GM23248 (cell line): ENCODE data around the gene MED12.

Source experiments
- EZH2 ChIP-seq: fragments of 200-600 bp; sonication (generic); IDR thresholded peaks from 2 replicates; pipeline ENCODE4 v1.6.1; 2018; ENCODE audit warnings: antibody characterized with exemption, mild to moderate bottlenecking; ENCODE audit not compliant: insufficient read depth, poor library complexity, severe bottlenecking
- EZH2phosphoT487 ChIP-seq: fragments of 200-600 bp; sonication (generic); IDR thresholded peaks from 2 replicates; pipeline ENCODE4 v1.6.1; 2018; ENCODE audit warnings: antibody characterized with exemption, moderate library complexity, mild to moderate bottlenecking, low read depth; ENCODE audit not compliant: insufficient read depth

DNA sequence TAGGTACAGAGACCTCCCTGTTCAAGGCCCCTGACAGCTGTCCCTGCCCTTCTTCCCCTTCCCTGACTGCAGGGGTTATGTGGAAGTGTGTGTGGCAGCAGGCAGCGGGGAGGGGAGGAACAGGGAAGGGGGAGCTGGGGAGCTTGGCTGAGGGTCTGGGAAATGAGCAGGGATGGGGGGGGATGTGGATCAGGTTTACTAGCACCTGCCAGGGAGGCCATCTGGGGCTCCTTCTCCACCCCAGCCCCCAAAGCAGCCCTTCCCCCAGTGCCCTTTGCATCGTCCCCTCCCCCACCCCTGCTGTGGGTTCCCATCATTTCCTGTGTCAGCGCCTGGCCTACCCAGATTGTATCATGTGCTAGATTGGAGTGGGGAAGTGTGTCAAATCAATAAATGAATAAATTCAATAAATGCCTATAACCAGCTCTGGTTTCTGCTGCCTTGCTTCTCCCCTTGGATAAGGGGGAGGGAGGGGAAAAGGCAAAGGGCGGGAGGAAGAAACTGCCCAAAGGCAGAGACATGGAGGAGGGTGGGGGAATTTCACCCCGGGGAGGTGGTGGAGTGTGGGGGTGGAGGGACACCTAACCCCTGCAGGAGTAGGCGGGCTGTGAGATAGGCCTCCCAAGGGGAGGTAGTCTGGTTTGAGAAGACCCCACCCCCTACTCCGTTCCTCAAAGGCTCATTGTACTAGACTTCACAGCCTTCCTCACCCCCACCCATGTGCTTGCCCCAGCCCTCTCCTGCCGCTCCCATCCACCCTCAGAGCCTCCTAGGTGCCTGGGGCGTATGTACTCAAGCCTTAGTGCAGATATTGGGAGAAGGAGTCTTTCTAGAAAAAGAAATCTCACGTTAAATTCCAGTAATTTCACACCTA, 15.0 kb upstream of the MED12 start:
- TF ChIP-seq EZH2phosphoT487 (no peak), EZH2 (no peak)
